GM18508 (cell line): ENCODE data around the gene OR2S2.

Experiments used
- ATAC-seq: cut with Tn5 transposase; IDR thresholded peaks from one replicate; pipeline ENCODE4 v1.9.1; 2021; ENCODE audit warnings: moderate number of reproducible peaks; ENCODE audit not compliant: insufficient read depth, unreplicated experiment

Gene OR2S2

GRCh38 chr9:35965011-35965410, 7.1 kb upstream of the OR2S2 start:
- no peak for ATAC-seq

GRCh38 chr9:35962126-35962906, 4.4 kb upstream of the OR2S2 start:
- ATAC-seq, result no peak

GRCh38 chr9:35960039-35960655, 2.2 kb upstream of the OR2S2 start:
- no peak for ATAC-seq

- ATAC-seq, result no peak
Measured at GRCh38 chr9:35956651-35957050, 1.3 kb downstream of the OR2S2 start.

- ATAC-seq, result no peak
Measured at GRCh38 chr9:35954942-35955546, 2.9 kb downstream of the OR2S2 start.

GRCh38 chr9:35952526-35953191, 5.3 kb downstream of the OR2S2 start:
- no peak for ATAC-seq

GRCh38 chr9:35951736-35952135, 6.2 kb downstream of the OR2S2 start:
- no peak for ATAC-seq

- no peak for ATAC-seq
Measured at GRCh38 chr9:35948901-35949318, 9.0 kb downstream of the OR2S2 start.

GRCh38 chr9:35948451-35948850, 9.5 kb downstream of the OR2S2 start:
- ATAC-seq, result no peak

- no peak for ATAC-seq
Measured at GRCh38 chr9:35945341-35946018, 12.5 kb downstream of the OR2S2 start.

- no peak for ATAC-seq
Measured at GRCh38 chr9:35944841-35945240, 13.1 kb downstream of the OR2S2 start.

GRCh38 chr9:35944173-35944572, 13.8 kb downstream of the OR2S2 start:
- ATAC-seq, result no peak

GRCh38 chr9:35942286-35942685, 15.7 kb downstream of the OR2S2 start:
- no peak for ATAC-seq

- ATAC-seq, result no peak
Measured at GRCh38 chr9:35940458-35941407, 17.2 kb downstream of the OR2S2 start.

- no peak for ATAC-seq
Measured at GRCh38 chr9:35939679-35940250, 18.2 kb downstream of the OR2S2 start.

GRCh38 chr9:35938474-35939356, 19.2 kb downstream of the OR2S2 start:
- no peak for ATAC-seq

GRCh38 chr9:35937227-35937626, 20.7 kb downstream of the OR2S2 start:
- ATAC-seq, result no peak
